ENCODE results near the gene EDN2.

- TF ChIP-seq EZH2 (IDR thresholded peaks at IDR 0.05; ENCODE audit: insufficient read depth, poor library complexity, severe bottlenecking): no peak
- no peak for TF ChIP-seq EZH2phosphoT487 (IDR thresholded peaks at IDR 0.05; ENCODE audit: insufficient read depth, low read depth)
These were observed 54.8 kb downstream of the EDN2 start for GRCh38 chr1:41429641-41430035.
